Epidermal melanocyte (primary cell): ENCODE results near the gene MS4A4A.
"Not testable (repeated sequence)": the region's sequence is repeated elsewhere in the genome, so short reads cannot be mapped to it uniquely, and the experiment has no call there.

ENCODE experiments used
- DNase-seq: peaks from one replicate; pipeline ENCODE4 v3.0.0; 2011; ENCODE audit warnings: low spot score; ENCODE audit not compliant: insufficient read length

Gene MS4A4A

GRCh38 chr11:60280412-60280811, at the start of gene MS4A4A:
Gene MS4A4A, plus strand, starts transcription at chr11:60280666. Its CDS starts 10 bp downstream, at chr11:60280676.
- DNase-seq = no peak

DNA sequence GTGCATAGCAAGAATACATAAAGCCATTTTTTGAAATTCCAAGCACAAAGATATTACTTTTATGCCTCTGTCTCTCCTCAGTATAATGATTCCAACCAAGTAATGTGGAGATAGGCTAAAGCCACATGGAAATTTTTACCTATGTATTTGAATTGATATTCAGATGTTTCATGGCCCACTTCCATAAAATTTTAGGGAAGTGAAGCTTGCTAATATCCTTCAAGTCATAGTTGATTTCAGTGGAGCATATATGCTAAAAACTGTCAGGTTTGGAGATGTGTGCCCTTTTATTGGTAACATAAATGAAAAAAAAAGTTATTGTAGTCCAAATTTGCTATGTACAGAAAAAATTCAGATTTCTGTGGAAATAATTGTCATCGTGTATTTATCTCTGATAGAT, 49.8 kb upstream of the MS4A4A start:
- DNase-seq = no peak

DNA sequence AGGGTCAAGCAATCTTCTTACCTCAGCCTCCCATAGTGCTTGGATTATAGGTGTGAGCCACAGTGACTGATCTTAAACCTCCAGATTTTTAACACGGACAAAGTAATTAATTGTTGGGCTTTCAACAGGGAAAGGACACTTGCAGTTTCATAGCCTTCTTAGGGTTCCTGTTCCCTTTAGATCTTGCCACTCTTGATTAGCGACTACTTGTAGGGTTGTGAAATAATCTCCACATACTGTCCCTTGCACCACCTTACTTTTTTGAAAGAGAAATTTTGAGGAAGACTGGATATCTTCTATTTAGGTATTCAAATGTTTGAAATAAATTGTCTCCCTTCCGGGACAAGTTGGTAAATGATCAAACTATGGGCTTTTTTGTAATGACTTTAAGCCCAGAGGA, 45.1 kb upstream of the MS4A4A start:
- DNase-seq = no peak

GRCh38 chr11:60240662-60241061, 39.8 kb upstream of the MS4A4A start:
- no peak for DNase-seq

GRCh38 chr11:60241786-60242185, 38.7 kb upstream of the MS4A4A start:
- no peak for DNase-seq

GRCh38 chr11:60242740-60243239, 37.7 kb upstream of the MS4A4A start, which contains the start of gene MS4A4E:
Gene MS4A4E, minus strand, starts transcription at chr11:60243137. Its CDS starts 13,082 bp downstream, at chr11:60230055.
- no peak for DNase-seq

- no peak for DNase-seq
Measured at GRCh38 chr11:60251485-60252212, 28.8 kb upstream of the MS4A4A start.

GRCh38 chr11:60252213-60253108, 28.0 kb upstream of the MS4A4A start:
- no peak for DNase-seq

DNA sequence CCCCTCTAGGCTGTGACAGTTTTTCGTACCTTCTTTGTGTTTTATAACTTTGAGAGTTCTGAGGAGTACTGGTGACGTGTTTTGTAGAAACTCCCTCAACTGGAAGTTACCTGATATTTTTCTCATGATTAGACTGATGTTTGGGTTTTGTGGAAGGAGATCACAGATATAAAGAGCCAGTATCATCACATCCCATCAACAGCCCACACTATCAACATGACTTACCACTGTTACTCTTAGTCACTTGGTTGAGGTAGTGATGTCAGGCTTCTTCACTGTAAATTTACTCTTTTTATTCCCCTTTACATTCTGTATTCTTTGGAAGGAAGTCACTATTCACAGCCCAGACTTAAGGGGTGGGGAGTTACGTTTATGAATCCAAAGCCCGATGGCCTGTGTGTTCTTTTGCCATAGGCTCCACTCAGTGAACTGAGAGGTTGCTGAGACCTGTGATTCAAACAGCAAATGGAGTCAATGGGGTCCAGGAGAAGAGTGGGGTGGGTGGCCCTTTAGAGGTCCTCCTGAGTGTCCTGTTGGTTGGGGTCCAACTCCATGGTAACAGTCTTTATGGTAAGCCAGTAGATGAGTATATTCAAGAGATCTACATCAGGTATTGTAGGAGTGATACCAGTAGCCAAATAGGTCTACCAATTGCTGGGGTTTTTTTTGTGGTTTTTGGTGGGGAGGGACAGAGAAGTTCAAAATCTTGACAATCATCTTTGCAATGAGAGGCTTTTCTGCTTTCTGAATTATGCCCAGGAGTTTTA, 22.3 kb upstream of the MS4A4A start:
- DNase-seq = no peak

DNA sequence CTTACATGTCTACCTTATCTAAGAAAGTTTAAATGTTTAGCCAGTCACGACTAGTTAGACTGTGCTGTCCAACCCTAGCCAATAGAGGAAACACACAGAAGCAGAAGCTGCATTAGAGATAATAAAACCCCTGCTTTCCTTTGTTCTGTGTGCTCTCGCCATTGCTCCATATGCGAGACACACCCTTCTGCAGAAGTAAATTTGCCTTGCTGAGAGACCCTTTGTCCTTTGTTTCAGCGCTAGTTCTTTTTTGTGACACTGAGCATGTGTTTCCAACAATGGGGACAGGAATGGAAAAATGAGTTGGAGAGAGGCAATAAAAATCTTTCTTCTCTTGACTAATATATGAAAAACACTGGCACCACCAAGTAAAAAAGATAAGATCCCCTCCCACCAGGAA, 19.5 kb upstream of the MS4A4A start:
- no peak for DNase-seq

DNA sequence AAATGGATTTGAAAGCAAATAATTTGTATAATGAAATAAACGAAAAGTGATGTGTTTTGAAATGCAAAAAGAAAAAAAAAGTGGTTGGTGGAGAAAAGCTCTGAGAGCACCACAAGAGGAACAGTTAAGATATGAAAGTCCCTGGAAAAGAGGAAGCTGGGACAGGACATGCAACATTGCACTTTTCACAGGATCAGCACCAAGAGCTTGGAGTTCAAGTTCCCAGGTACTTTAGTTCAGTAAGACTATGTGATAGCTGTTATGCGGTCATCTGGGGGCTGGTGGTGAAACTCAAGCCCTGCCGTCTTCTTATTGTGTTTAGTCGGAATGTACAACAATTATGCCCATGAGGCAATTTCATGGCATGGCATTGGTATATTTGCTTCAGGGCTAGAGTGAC, 17.1 kb upstream of the MS4A4A start:
- DNase-seq = no peak

GRCh38 chr11:60264644-60265043, 15.8 kb upstream of the MS4A4A start:
- no peak for DNase-seq

DNA sequence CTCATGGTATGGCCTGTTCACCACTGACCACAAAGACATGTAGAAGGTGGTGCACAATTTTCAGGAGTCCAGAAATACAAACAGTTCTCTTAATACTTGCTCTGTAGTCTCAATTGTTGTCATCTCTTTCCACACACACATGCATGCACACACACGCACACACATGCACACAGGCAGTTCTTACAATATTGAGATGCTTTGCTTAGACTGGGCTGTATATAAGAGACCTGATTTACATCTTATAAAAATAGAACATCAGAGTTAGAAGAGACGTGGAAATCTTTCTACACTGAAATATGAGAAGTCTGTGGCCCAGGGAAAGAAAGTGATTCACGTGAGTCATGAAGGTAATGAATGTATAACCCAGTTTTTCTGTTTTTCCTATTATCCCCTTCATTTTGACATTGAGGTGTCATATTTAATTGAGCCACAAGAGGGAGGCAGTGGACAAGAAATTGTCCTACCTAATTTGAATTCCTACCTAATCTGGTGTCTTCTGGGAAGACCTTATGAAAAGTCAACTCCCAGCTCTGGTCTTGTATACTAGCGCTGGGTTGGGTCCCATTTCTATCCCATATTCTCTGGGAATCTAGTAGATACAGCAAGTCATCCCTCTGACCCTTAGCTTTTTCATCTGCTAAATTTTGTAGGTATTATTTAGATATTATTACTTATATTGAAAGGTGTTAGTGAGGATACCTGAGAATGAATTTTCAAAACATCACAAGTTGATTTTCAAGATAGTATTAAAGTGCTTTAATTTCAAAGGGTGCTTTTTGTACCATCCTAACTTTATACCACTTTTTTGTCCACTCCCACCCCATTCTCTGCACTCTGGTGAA, 14.9 kb upstream of the MS4A4A start:
- DNase-seq = peak; percentile 30

- DNase-seq = no peak
Measured at GRCh38 chr11:60274416-60274815, 6.0 kb upstream of the MS4A4A start.

GRCh38 chr11:60281485-60281884, 1.0 kb downstream of the MS4A4A start:
- DNase-seq = no peak

DNA sequence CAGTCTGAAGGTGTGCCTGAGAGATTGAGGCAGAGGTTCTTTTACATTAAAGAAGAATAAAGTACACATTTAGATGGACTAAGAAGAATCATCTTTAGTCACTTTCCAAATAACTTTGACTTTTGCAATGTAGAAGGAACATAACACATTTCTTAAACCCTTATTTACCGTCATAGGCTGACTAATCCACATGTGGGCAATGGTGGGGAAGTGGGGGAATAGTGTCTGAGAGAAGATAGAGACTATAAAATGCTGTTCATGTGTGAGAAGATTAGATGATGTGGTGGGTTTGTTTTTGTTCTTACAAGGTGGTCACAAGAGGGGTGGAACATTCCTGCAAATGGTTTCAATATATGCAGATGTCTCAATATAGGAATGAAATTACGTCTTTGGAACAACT, 1.8 kb downstream of the MS4A4A start:
- DNase-seq = no peak

- not testable (repeated sequence) for DNase-seq
Measured at GRCh38 chr11:60285411-60286126, 5.1 kb downstream of the MS4A4A start.

GRCh38 chr11:60288531-60288930, 8.1 kb downstream of the MS4A4A start:
- DNase-seq = no peak

DNA sequence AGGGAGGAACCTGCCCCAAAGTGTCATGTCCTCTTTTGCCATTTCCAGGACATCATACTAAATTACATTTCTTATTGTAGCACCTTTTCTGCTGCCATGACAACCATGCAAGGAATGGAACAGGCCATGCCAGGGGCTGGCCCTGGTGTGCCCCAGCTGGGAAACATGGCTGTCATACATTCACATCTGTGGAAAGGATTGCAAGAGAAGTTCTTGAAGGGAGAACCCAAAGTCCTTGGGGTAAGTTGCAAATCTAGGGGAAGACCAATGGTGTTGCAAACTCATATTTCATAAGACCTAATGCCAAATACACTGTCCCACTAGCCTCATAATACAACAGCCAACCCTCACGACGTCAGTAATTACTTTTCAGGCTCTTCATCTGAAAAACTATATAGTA, 11.7 kb downstream of the MS4A4A start:
- DNase-seq = no peak

GRCh38 chr11:60301178-60301577, 20.7 kb downstream of the MS4A4A start:
- no peak for DNase-seq
